Coronary artery (tissue), 2 donors: ENCODE results near the gene CYGB.

Experiments used
- DNase-seq: peaks from one replicate; pipeline ENCODE4 v3.0.0-alpha.2; 2017; ENCODE audit warnings: low spot score
- H3K27ac ChIP-seq, 2 donors: fragments of 200-600 bp; sonication (generic); one replicate each; pipeline ENCODE4 v1.5.1; 2016 to 2019
- H3K4me3 ChIP-seq: fragments of 200-600 bp; sonication (generic); 2 replicates; pipeline ENCODE4 v1.5.1; 2016; ENCODE audit warnings: mild to moderate bottlenecking, moderate library complexity
- CTCF ChIP-seq: fragments of 200-600 bp; sonication (generic); IDR thresholded peaks from one replicate; pipeline ENCODE4 v1.5.1; 2019; ENCODE audit warnings: antibody characterized with exemption

Gene CYGB

GRCh38 chr17:76506408-76507345 is 30.8 kb downstream of the CYGB start:
- peak; percentile 88 for TF ChIP-seq CTCF
- Histone ChIP-seq H3K27ac (no peak overlapping the region), H3K4me3 (no peak overlapping the region)
- no peak for DNase-seq

GRCh38 chr17:76504117-76504516 is 33.4 kb downstream of the CYGB start:
- TF ChIP-seq CTCF: no peak
- H3K4me3 ChIP-seq: no peak overlapping the region
- no peak for DNase-seq
- no peak overlapping the region for H3K27ac ChIP-seq

GRCh38 chr17:76502341-76503211 is 34.9 kb downstream of the CYGB start:
- DNase-seq: no peak
- no peak for TF ChIP-seq CTCF
- H3K4me3 ChIP-seq: no peak overlapping the region
- H3K27ac ChIP-seq: peak overlapping the region in 1 of 2 donors; percentile 86

- TF ChIP-seq CTCF: no peak
- peak overlapping the region; percentile 86 to 92 for H3K27ac ChIP-seq
Measured at GRCh38 chr17:76501827-76502307, 35.6 kb downstream of the CYGB start.

GRCh38 chr17:76501018-76501826 is 36.3 kb downstream of the CYGB start, which contains the start of gene RHBDF2:
RHBDF2 (minus strand) TSS chr17:76501423; CDS start chr17:76481524, 19,899 bp downstream.
- peak within 1 kb of the TSS; percentile 83 for H3K4me3 ChIP-seq
- no peak for TF ChIP-seq CTCF
- DNase-seq: peak; percentile 85
- peak within 1 kb of the TSS; percentile 86 to 92 for H3K27ac ChIP-seq

More at GRCh38 chr17:76501827-76502307, 35.6 kb downstream of the CYGB start:
- DNase-seq: no peak
- peak overlapping the region; percentile 83 for H3K4me3 ChIP-seq

GRCh38 chr17:76500747-76501017 is 36.8 kb downstream of the CYGB start:
- Histone ChIP-seq H3K4me3 (peak overlapping the region; percentile 83), H3K27ac (peak overlapping the region; percentile 86 to 92)
- DNase-seq: no peak
- TF ChIP-seq CTCF: no peak
